H1 (cell line): ENCODE results near the gene AP1S1. TPM values are rescaled to one million over a fixed set of nuclear protein-coding genes. Genes with fewer than 3 reads are reported as not detected.

ENCODE experiments used
- CTCF ChIA-PET: fragments of 300-600 bp; sonication (Branson Sonifier 250); formaldehyde crosslinking; loops from one replicate; lab custom pipeline; 2021; ENCODE audit not compliant: partially characterized antibody; lab: Charles Lee
- POLR2A ChIA-PET: fragments of 300-600 bp; sonication (Branson Sonifier 250); formaldehyde crosslinking; loops from one replicate; lab custom pipeline; 2021; ENCODE audit warnings: inconsistent platforms; ENCODE audit not compliant: partially characterized antibody; lab: Charles Lee
- DNase-seq, 2 experiments: peaks; one replicate each; pipeline versions ENCODE4 v3.0.0 to v3.0.0-alpha.2; 2010 to 2022; ENCODE audit warnings: low spot score in 2 of 2, low read depth in 1 of 2, mixed read lengths in 1 of 2
- FAIRE-seq: peaks from 2 replicates; lab custom pipeline; 2011; peaks lifted over from hg19 to GRCh38; lab: Jason Lieb, UNC
- H2AFZ ChIP-seq: 2 replicates; pipeline ENCODE4 v1.8.1; 2012; ENCODE audit warnings: low read length, inconsistent platforms
- H2AK5ac ChIP-seq: 2 replicates; pipeline ENCODE4 v1.6.1; 2013; ENCODE audit warnings: low read depth, low read length
- H2BK120ac ChIP-seq: replicated peaks from 2 replicates; pipeline ENCODE3; 2013; ENCODE audit warnings: low read depth, low read length, inconsistent platforms
- H2BK12ac ChIP-seq: 2 replicates; pipeline ENCODE4 v1.6.1; 2013; ENCODE audit warnings: low read depth, low read length
- H2BK15ac ChIP-seq: 2 replicates; pipeline ENCODE4 v1.6.1; 2013; ENCODE audit warnings: low read length
- H2BK20ac ChIP-seq: 2 replicates; pipeline ENCODE4 v1.6.1; 2013; ENCODE audit warnings: low read length
- H2BK5ac ChIP-seq: 2 replicates; pipeline ENCODE4 v1.6.1; 2013; ENCODE audit warnings: low read depth, low read length
- H3K14ac ChIP-seq: 2 replicates; pipeline ENCODE4 v1.6.1; 2013; ENCODE audit warnings: inconsistent platforms; ENCODE audit not compliant: insufficient read length
- H3K18ac ChIP-seq: 2 replicates; pipeline ENCODE4 v1.6.1; 2013; ENCODE audit warnings: low read length; ENCODE audit errors: extremely low read depth
- H3K23ac ChIP-seq: 2 replicates; pipeline ENCODE4 v1.6.1; 2013; ENCODE audit warnings: inconsistent platforms; ENCODE audit not compliant: insufficient read length
- H3K23me2 ChIP-seq: 2 replicates; pipeline ENCODE4 v1.6.1; 2013; ENCODE audit warnings: low read depth, low read length
- H3K27ac ChIP-seq: 2 replicates; pipeline ENCODE4 v1.6.1; 2011; ENCODE audit warnings: low read depth, low read length, inconsistent platforms
- H3K27me3 ChIP-seq, 4 experiments: replicated peaks in 1 of 4; 1 replicate in 1 of 4; 2 replicates in 3 of 4; pipeline versions ENCODE4 v1.6.1 to v1.8.1; 2011 to 2013; ENCODE audit warnings: low read length in 3 of 4, mild to moderate bottlenecking in 3 of 4, inconsistent platforms in 2 of 4, mixed read lengths in 2 of 4, moderate library complexity in 1 of 4; ENCODE audit not compliant: control insufficient read depth in 3 of 4, insufficient read depth in 3 of 4; ENCODE audit errors: extremely low read depth in 1 of 4
- H3K36me3 ChIP-seq, 4 experiments: 2 replicates each; pipeline versions ENCODE4 v1.6.1 to v1.8.1; 2011 to 2013; ENCODE audit warnings: mild to moderate bottlenecking in 4 of 4, low read length in 3 of 4, moderate library complexity in 2 of 4, control low read depth in 1 of 4, inconsistent platforms in 1 of 4; ENCODE audit not compliant: insufficient read depth in 4 of 4, control insufficient read depth in 2 of 4
- H3K4ac ChIP-seq: replicated peaks from 2 replicates; pipeline ENCODE3; 2013; ENCODE audit warnings: low read length, low read depth, mixed read lengths, inconsistent platforms; ENCODE audit not compliant: insufficient read length
- H3K4me1 ChIP-seq, 4 experiments: replicated peaks in 1 of 4; 1 replicate in 1 of 4; 2 replicates in 3 of 4; pipeline versions ENCODE4 v1.6.1 to v1.8.1; 2011 to 2013; ENCODE audit warnings: low read length in 3 of 4, inconsistent platforms in 2 of 4, mixed read lengths in 1 of 4; ENCODE audit not compliant: insufficient read depth in 4 of 4, control insufficient read depth in 3 of 4
- H3K4me2 ChIP-seq, 2 experiments: 2 replicates each; pipeline versions ENCODE4 v1.6.1 to v1.8.1; 2011 to 2013; ENCODE audit warnings: low read depth in 2 of 2, low read length in 2 of 2, control low read depth in 1 of 2, inconsistent platforms in 1 of 2, mild to moderate bottlenecking in 1 of 2; ENCODE audit not compliant: insufficient read depth in 1 of 2
- H3K4me3 ChIP-seq, 4 experiments: fragments of 200-600, 300-600 bp in 1 of 4; sonication (generic), shearing (Covaris generic), sonication (Bioruptor Twin) in 1 of 4; 2 replicates each; pipeline versions ENCODE4 v1.5.1 to v1.8.1; 2011 to 2016; ENCODE audit warnings: low read length in 4 of 4, low read depth in 3 of 4, control low read depth in 2 of 4, inconsistent platforms in 2 of 4, mild to moderate bottlenecking in 2 of 4, mixed read lengths in 1 of 4, moderate library complexity in 1 of 4; ENCODE audit not compliant: insufficient read depth in 2 of 4; ENCODE audit errors: extremely low read depth in 1 of 4
- H3K56ac ChIP-seq: replicated peaks from 2 replicates; pipeline ENCODE3; 2013; ENCODE audit warnings: low read depth, mild to moderate bottlenecking, mixed read lengths, low read length, inconsistent platforms; ENCODE audit not compliant: insufficient read length
- H3K79me1 ChIP-seq: 2 replicates; pipeline ENCODE4 v1.6.1; 2013; ENCODE audit warnings: low read depth, low read length, control low read depth
- H3K79me2 ChIP-seq, 2 experiments: 2 replicates each; pipeline versions ENCODE4 v1.6.1 to v1.8.1; 2012 to 2013; ENCODE audit warnings: low read length in 2 of 2, mild to moderate bottlenecking in 2 of 2, inconsistent platforms in 1 of 2; ENCODE audit not compliant: insufficient read depth in 2 of 2, control insufficient read depth in 1 of 2
- H3K9ac ChIP-seq, 4 experiments: replicated peaks in 1 of 4; 1 replicate in 1 of 4; 2 replicates in 3 of 4; pipeline versions ENCODE4 v1.6.1 to v1.8.1; 2011 to 2013; ENCODE audit warnings: low read depth in 3 of 4, low read length in 3 of 4, control low read depth in 2 of 4, mild to moderate bottlenecking in 2 of 4, moderate library complexity in 2 of 4, inconsistent platforms in 1 of 4; ENCODE audit errors: extremely low read depth in 1 of 4
- H3K9me3 ChIP-seq, 2 experiments: 2 replicates each; pipeline versions ENCODE4 v1.6.1 to v1.8.1; 2012 to 2013; ENCODE audit warnings: mild to moderate bottlenecking in 2 of 2, moderate library complexity in 2 of 2, control low read depth in 1 of 2, inconsistent platforms in 1 of 2, low read depth in 1 of 2, low read length in 1 of 2, mixed read lengths in 1 of 2; ENCODE audit not compliant: insufficient read depth in 2 of 2
- H4K20me1 ChIP-seq, 2 experiments: replicated peaks in 1 of 2; 2 replicates each; pipeline versions ENCODE3 to v1.8.1; 2011 to 2013; ENCODE audit warnings: inconsistent platforms in 2 of 2, low read length in 2 of 2, mild to moderate bottlenecking in 1 of 2; ENCODE audit not compliant: insufficient read depth in 2 of 2, control insufficient read depth in 1 of 2
- H4K5ac ChIP-seq: 2 replicates; pipeline ENCODE4 v1.6.1; 2013; ENCODE audit warnings: low read length, low read depth, mixed read lengths, inconsistent platforms; ENCODE audit not compliant: insufficient read length
- H4K8ac ChIP-seq: 2 replicates; pipeline ENCODE4 v1.8.0; 2013; ENCODE audit warnings: mild to moderate bottlenecking, moderate library complexity, low read length, inconsistent platforms; ENCODE audit not compliant: insufficient read depth; ENCODE audit errors: extremely low read depth
- H4K91ac ChIP-seq: replicated peaks from 2 replicates; pipeline ENCODE3; 2013; ENCODE audit warnings: low read length, mixed read lengths, inconsistent platforms; ENCODE audit not compliant: insufficient read length
- BRCA1 ChIP-seq: IDR thresholded peaks from 2 replicates; pipeline ENCODE4 v1.6.1; 2012; ENCODE audit warnings: low read depth, low read length, improper control_type of control experiment
- CTBP2 ChIP-seq: IDR thresholded peaks from 2 replicates; pipeline ENCODE4 v1.7.0; 2011; ENCODE audit warnings: borderline replicate concordance, mild to moderate bottlenecking, moderate library complexity, mixed read lengths, low read length; ENCODE audit not compliant: insufficient read depth, insufficient read length
- JUND ChIP-seq: IDR thresholded peaks from 2 replicates; pipeline ENCODE4 v1.6.1; 2011; ENCODE audit warnings: mild to moderate bottlenecking, improper control_type of control experiment, low read length
- PHF8 ChIP-seq: fragments of 200-600 bp; sonication (generic); conservative IDR thresholded peaks from 2 replicates; pipeline ENCODE4 v1.7.1; 2012; ENCODE audit warnings: low read depth, mild to moderate bottlenecking, inconsistent platforms, low read length, moderate library complexity
- RAD21 ChIP-seq, 2 experiments: IDR thresholded peaks in 1 of 2; conservative IDR thresholded peaks in 1 of 2; 2 replicates each; pipeline ENCODE4 v1.6.1; 2011; ENCODE audit warnings: low read depth in 2 of 2, low read length in 2 of 2, improper control_type of control experiment in 1 of 2, inconsistent platforms in 1 of 2, mild to moderate bottlenecking in 1 of 2, moderate library complexity in 1 of 2
- RFX5 ChIP-seq: IDR thresholded peaks from 2 replicates; pipeline ENCODE4 v1.6.1; 2011; ENCODE audit warnings: low read depth, low read length, improper control_type of control experiment, borderline replicate concordance
- SP1 ChIP-seq: IDR thresholded peaks from 2 replicates; pipeline ENCODE4 v1.6.1; 2011; ENCODE audit warnings: low read depth, low read length
- TAF7 ChIP-seq: optimal IDR thresholded peaks from 2 replicates; pipeline ENCODE3; 2011; ENCODE audit warnings: low read depth, mild to moderate bottlenecking, inconsistent platforms, low read length, moderate library complexity, borderline replicate concordance
- WGBS, 2 experiments: shearing (Covaris generic) in 1 of 2; methylation state at CpG; one replicate each; pipeline versions ENCODE4 v1.1.6 to v1.1.7; 2013 to 2015; ENCODE audit warnings: low lambda C conversion rate in 2 of 2, mixed read lengths in 2 of 2, inconsistent platforms in 1 of 2, low coverage in 1 of 2, missing lambda C conversion rate in 1 of 2; ENCODE audit not compliant: insufficient replicate concordance in 2 of 2, insufficient coverage in 1 of 2, insufficient read length in 1 of 2; ENCODE audit errors: extremely low coverage in 1 of 2, missing lambda C conversion rate in 1 of 2; 5-methylcytosine and 5-hydroxymethylcytosine counted together
- polyA plus RNA-seq, 7 experiments: library from polyadenylated mRNA; depleted of rRNA in 3 of 7; stranded (reverse) in 5 of 7; unstranded in 2 of 7; fragments of >200 nt in 5 of 7; fragments of 200-250 nt in 2 of 7; gene quantifications; 1 replicate in 5 of 7; 2 replicates in 1 of 7; 4 replicates in 1 of 7; pipeline versions ENCODE4 v1.2.1 to v1.2.3, GENCODE V29; 2011 to 2013; ENCODE audit warnings: missing spikeins in 2 of 7, mixed read lengths in 2 of 7
- total RNA-seq: library from RNA; stranded (reverse); fragmentation: NEBNext Ultra II Directional; extraction: Animal tissue kit (Norgen Biotek cat#: 25700); gene quantifications from 2 replicates; pipeline ENCODE4 v1.2.1, GENCODE V29; 2021
- TF ChIP-seq, protein P1 (sequence below): IDR thresholded peaks from 2 replicates; pipeline ENCODE4 v1.6.1; 2011; ENCODE audit warnings: low read length, improper control_type of control experiment

The AP1S1 gene
- total and polyA plus RNA-seq, 2 of the 8 experiments (the other 6 are each of a cell fraction or from before 2014, with no cell fraction given) = 56.1 to 59.3 TPM

DNA sequence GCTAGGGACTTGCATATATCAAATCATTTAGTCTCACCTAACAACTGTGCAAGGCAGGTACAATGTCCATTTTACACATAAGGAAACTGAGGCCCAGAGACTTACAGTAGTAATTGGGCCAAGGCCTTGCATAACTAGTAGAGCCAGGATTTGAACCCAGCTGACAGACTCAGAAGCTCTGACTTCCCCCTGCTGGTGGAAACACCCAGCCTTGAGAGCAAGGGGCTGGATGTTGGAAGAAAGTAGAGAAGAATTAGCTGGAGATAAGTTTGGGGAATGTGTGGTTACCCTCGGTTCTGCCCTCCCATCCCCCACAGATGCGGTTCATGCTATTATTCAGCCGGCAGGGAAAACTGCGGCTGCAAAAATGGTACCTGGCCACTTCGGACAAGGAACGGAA lies 2.0 kb downstream of the AP1S1 start:
- Histone ChIP-seq H3K4me2 (peak overlapping the region in 1 of 2 experiments; percentile 78; a peak in 2 of 4 replicates), H2BK120ac (no peak overlapping the region), H3K23me2 (no peaks in the 10 kb centered on the region; the same call in 1 of the 2 replicates), H4K20me1 (no peaks in the 10 kb centered on the region), H3K9ac (no peak overlapping the region), H4K91ac (peak overlapping the region; percentile 34), H3K79me2 (0 out of 4 replicates have a peak, but pooled peaks cover 0 to 4% of the 10 kb centered on the region in 2 experiments), H4K8ac (no peak overlapping the region), H2BK12ac (peak overlapping the region; percentile 88), H2AK5ac (no peak overlapping the region; the same call in 1 of the 2 replicates), H3K14ac (no peak overlapping the region), H3K4me1 (peaks cover 14 to 35% (median 23%) of the 10 kb centered on the region in 4 experiments), H3K27ac (no peak overlapping the region), H4K5ac (no peak overlapping the region), H3K9me3 (no peaks in the 10 kb centered on the region; a peak in 1 of 4 replicates), H2BK15ac (no peak overlapping the region), H2BK20ac (peak overlapping the region; percentile 84), H2AFZ (no peak overlapping the region), H3K23ac (no peak overlapping the region), H3K27me3 (peaks cover 0 to 8% (median 5%) of the 10 kb centered on the region in 4 experiments; a peak in 3 of 7 replicates), H2BK5ac (peak overlapping the region; percentile 47; the same call in 1 of the 2 replicates), H3K4ac (no peak overlapping the region), H3K79me1 (no peaks in the 10 kb centered on the region), H3K18ac (no peak overlapping the region), H3K36me3 (peaks cover 0 to 3% (median 1%) of the 10 kb centered on the region in 4 experiments; a peak in 3 of 8 replicates), H3K4me3 (no peak overlapping the region), H3K56ac (no peak overlapping the region)
- ChIA-PET POLR2A (interaction anchor here (1.0 to 4.7 kb wide), 7 partner anchors 9 to 138 kb away, joined by 4 to 20 read pairs (median 5); partner anchors contain the start of genes MOGAT3, TRIM56 and VGF), CTCF (interaction anchor here (0.6 to 7.6 kb wide), 25 partner anchors 9 to 233 kb away, joined by 3 to 115 read pairs (median 4); partner anchors contain the start of genes SERPINE1 and VGF)
- no peak for DNase-seq
- WGBS, 2 experiments = 83% methylated on average over 6 of the region's 6 CpGs; no CpG with 5 or more reads in 1 of the 2 experiments
- FAIRE-seq = no peak
- TF ChIP-seq JUND = no peak
- TF ChIP-seq SP1 = no peak
- TF ChIP-seq PHF8 = no peak
- no peak for TF ChIP-seq CTBP2
- TF ChIP-seq RFX5 = no peak
- no peak for TF ChIP-seq BRCA1
- TF ChIP-seq TAF7 = no peak
- TF ChIP-seq, protein P1, sequence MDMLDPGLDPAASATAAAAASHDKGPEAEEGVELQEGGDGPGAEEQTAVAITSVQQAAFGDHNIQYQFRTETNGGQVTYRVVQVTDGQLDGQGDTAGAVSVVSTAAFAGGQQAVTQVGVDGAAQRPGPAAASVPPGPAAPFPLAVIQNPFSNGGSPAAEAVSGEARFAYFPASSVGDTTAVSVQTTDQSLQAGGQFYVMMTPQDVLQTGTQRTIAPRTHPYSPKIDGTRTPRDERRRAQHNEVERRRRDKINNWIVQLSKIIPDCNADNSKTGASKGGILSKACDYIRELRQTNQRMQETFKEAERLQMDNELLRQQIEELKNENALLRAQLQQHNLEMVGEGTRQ = no peak
- TF ChIP-seq RAD21 (IDR thresholded peaks at IDR 0.05 in 1 of 2, conservative IDR thresholded peaks at IDR 0.05 in 1 of 2; ENCODE audit: low read depth in 2 of 2, low read length in 2 of 2) = peak; percentile 6 to 24; a peak in 1 of 4 replicates
